Fibroblast of skin of abdomen (primary cell): ENCODE measurements around the gene CKB.
A peak's percentile ranks its signal among the peaks of the same experiment; 100 is the strongest.
"Not testable (repeated sequence)": the region's sequence is repeated elsewhere in the genome, so short reads cannot be mapped to it uniquely, and the experiment has no call there.

Experiments
- DNase-seq: peaks from one replicate; pipeline ENCODE4 v3.0.0-alpha.2; 2013

CKB gene

DNA sequence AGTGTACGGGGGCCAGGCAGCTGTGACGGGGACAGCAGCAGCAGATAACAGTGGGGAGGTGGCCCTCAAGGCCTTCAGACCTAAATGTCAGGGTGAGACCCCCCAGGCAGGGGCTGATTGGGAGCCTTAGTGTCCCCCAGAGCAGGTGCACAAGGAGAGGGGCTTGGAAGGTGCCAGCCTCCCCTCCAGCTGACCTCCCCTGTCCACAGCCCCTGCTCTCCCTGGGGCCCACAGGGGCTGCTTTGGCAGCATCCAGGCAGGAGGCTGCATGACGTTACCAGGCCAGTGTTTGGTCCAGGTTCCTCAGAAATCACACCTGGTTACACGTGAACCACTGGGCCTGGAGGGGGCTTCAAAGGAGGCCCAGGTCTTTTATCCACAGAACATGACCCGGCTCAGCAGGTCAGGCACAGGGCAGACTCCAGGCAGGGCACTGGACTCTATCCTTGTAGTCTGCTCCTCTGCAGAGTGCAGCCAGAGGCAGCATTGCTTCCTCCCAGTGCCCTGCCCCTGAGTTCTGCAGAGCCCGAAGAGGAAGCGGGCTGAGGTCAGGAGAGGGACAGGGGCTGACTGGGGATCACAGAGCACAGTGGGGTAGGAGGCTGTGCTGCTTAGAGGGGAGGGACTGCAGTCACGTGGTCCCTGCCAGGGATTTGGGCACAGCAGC, 3.8 kb upstream of the CKB start:
- no peak for DNase-seq

DNA sequence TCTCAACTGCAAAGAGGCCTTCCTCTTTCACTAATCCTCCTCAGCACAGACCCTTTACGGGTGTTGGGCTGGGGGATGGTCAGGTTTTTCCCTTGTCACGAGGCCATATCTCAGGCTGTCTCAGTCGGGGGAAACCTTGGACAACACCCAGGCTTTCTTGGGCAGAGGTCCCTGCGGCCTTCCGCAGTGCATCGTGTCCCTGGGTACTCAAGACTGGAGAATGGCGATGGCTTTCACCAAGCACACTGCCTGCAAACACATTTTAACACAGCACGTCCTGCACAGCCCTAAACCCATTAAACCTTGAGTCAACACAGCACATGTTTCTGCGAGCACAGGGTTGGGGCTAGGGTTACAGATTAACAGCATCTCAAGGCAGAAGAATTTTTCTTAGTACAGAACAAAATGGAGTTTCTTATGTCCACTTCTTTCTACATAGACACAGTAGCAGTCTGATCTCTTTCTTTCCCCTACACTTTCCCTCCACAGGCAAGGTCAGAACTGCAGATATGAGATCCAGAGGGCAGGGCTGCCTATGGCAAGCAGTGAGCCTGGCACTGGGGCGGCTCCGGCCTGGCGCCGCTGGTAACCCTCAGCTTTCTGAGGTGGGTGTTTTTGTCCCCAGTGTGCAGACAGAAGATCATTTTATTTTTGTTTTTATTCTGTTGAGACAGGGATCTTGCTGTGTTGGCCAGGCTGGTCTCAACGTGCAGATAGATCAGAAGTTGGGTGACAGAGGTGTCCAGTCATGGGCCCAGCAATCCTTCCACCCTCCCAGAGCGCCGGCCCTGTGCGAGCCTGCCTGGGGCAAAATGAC, 3.0 kb upstream of the CKB start:
- DNase-seq: not testable (repeated sequence)

DNA sequence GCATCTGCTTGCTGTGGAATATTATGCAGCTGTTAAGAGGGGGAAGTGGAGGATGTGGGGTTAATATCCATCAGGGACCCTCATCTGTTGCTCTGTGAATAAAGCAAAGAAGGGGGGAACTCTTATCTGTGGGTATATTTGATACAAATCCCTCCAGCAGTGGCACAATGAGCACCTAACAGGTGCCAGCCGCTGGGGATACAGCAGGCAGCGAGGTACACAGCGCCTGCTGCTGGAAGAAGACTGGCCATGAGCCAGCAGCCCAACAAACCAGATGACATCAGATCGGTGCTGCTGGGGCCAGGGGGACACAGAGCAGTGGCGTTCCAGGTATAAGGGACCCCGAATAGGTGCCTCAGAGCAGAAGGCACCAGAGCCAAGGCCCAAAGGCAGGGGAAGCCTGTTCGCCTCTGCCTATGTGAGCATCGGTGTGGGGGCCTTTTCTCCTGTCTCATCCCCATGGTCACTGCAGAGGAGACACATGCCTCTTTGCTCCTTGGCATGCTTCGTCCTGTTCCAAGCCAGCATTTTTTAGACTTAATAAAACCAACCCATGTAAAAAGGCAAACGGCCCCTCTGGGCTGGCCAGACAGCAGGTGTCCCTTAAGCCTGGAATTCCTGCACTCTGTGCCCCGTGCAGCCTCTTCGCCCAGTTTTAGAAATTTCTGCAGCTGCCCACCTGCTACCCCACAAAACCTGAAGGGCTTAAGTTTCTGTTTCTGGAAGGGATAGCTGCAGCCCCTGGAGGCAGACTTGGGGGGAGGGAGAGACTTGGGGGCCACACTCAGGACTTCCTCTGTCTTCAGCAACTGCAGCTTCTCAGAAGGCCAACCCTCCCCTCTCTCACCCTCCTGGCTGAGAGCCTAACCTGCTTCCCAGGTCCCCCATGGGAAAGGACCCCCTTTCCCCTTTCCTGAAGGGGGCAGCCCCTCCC, 1.6 kb upstream of the CKB start:
- DNase-seq: no peak

DNA sequence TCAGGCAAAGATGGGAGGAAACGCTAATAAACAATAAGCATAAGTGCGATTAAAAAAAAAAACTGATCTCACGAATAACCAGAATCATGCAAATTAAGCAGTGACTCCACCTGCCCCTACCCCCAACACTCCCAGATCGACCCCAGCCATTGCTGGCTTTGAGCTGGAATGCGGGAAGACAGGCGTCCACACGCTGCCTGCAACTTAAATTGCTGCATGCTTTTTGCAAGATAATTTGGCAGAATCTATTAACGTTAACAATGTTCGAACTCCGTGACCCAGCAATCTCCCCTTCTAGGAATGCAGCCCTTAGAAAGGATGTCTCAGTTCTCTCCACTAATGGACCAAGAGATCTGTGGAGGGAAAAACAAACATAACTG, 935 bp upstream of the CKB start:
- no peak for DNase-seq

DNA sequence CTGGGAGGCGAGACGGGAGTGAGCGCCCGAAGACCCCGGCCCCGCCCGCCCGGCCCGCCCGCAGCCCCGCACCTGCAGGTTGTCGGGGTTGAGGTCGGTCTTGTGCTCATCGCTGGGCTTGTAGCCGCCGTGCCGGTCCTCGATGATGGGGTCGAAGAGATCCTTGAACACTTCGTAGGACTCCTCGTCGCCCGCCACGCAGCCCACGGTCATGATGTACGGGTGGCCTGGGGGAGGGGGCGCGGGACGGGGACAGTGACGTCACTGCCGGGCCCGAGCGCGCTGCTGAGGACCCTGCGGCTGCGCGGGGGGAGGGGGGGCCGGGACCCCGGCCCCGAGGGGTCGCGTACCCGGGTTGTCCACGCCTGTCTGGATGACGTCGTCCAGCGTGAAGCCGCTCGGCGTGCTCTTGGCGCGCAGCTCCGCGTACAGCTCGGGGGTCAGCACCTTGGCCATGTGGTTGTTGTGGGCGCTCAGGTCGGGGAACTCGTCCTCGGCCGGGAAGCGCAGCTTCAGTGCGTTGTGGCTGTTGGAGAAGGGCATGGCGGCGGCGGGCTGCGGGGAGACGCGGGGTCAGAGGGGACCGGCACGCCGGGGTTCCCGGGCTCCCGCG, 573 bp downstream of the CKB start:
- DNase-seq: no peak

DNA sequence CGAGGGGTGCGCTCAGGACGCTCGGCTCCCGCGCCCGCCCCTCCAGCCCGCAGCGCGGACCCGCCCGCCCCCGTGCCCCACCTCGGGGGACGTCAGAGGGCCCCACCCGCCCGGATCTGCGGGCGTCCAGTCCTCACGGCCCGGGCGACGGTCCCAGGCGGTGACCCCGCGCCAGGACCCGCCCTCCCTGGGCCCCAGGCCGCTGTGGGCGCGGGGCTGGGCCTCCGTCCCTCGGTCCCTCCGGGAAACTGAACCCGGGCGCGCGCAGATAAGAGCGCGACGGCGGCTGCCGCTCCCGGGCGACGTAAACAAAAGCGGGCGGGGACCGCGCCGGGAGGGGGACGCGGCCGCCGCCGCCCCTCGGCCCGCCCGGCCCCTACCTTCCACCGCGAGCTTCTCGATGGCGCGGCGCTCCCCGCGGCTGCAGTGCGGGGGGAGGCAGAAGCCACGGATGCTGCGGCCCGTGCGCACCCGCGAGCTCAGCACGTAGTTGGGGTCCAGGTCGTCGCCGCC, 1.1 kb downstream of the CKB start:
- no peak for DNase-seq

DNA sequence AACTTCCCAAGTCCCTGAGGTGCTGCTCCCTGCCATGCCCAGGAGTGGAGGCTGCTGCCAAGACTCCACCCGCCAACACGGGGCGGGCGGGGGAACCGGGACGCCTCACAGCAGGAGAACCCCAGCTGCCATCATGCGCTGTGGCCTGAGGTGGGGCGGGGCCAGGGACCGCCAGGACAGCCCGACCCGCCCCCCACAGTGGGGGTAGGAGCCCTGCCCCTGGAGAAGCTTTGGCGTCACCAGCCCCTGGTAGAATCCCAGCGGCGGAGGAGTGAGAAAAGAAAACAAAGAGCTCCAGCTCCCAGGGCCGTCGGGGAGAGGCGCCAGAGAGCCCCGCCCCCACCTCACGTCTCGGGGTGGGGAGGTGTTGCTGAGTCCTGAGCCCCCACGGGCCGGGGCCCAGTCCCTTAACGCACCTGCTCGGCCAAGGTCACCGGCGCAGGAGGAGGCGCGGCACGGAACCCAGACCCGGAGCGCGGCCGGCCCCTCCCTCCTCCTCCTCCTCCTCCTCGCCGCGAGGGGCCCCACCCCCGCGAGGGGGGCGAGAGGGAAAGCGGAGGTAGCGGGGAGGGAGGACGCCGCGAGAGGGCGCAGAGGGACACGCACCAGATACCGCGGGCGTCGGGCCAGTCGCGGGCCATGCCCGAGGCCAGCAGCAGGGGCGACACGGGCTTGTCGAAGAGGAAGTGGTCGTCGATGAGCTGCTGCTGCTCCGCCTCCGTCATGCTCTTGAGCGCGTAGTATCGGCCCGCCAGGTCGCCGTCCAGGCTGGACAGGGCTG, 1.8 kb downstream of the CKB start:
- DNase-seq: peak; percentile 52

DNA sequence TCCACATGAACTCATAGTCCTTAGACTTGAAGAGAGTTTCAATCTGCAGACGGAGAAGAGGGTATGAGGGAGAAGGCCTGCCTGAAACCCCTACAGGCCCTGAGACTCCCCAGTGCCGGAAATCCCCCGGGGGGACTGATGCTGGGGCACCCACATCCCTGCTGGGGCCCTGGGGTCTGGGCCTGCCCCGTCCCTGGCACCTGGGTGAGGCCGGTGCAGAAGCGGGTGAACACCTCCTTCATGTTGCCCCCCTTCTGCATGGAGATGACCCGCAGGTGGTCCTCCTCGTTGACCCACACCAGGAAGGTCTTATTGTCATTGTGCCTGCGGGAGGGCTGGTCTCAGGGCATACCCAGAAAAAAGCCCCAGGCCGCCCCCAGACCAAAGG, 2.4 kb downstream of the CKB start:
- no peak for DNase-seq

DNA sequence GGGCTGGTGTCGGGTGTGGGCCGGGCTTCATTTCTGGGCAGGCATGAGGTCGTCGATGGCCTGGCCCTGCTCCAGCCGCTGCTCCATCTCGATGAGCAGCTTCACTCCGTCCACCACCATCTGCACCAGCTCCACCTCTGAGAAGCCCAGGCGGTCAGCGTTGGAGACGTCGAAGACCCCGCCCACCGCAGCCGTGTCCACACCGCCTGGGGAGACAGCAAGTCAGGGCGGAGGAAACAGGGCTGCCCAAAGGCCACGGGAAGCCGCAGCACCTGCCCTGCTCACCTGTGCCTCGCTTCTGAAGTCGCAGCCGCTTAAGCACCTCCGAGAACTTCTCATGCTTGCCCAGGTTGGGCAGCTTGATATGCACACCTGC, 2.8 kb downstream of the CKB start:
- DNase-seq: no peak

DNA sequence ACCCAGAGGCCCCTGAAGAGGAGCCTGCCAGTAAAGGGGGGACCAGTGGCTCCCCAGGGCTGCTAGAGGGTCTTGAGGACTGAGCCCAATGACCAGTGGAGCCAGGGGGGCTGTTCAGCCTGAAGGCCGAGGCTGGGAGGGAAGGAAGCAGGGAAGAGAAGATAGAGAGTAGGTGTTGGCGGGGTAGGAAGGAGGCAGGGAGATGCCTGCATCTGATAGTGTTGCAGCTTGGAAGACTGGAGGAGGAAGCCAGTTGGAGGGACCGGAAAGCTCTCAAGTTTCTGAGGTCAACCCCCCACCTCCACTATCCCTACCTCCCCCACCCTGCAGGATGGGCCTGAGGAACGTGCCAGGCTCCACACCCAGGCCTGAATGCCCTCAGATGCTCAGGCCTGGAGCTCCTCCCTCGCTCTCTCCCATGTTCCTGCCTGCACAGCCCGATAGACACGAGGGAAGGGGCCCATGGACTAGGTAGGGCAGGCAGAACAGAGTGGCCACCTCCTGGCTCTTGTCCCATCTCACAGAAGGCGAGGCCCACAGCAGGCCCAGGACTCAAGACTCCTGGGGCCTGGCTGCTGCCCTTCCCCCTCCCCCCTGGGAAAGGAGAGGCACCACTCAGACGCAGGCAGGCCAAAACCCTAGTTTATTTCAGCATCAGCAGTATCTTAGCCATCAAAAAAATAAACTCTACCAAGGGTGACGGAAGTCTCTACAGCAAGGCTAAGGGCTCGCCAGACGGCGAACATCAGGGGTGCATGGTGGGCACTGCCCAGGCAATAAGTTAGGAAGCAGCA, 3.4 kb downstream of the CKB start:
- no peak for DNase-seq

DNA sequence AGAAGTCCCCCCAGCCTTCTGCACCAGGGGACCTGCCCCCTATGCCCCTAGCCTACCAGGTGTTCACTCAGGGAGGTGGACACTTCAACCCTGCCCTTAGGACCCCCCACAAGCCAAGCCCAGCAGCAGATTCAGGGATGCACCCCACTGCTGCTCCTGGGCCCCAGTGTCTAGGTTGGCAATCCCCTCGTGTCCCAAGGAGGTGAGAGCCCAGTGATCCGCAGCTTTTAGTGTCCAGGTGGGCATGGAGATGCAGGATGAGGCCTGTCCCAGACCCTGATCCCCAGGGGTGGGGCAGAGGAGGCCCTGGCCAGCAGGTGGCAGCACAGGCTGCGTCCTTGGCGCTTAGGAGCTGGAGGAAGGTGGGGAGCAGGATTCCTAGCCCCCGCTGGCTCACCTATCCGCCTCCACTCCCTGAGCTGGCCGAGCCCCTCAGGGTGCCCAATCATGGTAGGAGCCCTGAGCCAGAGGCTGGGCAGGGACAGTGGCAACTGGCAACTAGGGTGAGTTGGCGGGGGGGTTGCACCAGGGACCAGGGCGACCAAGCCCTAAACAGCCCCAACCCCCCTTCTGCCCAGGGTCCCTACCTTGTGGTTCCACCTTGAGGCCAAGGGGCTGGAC, 4.1 kb downstream of the CKB start:
- DNase-seq: peak; percentile 34

DNA sequence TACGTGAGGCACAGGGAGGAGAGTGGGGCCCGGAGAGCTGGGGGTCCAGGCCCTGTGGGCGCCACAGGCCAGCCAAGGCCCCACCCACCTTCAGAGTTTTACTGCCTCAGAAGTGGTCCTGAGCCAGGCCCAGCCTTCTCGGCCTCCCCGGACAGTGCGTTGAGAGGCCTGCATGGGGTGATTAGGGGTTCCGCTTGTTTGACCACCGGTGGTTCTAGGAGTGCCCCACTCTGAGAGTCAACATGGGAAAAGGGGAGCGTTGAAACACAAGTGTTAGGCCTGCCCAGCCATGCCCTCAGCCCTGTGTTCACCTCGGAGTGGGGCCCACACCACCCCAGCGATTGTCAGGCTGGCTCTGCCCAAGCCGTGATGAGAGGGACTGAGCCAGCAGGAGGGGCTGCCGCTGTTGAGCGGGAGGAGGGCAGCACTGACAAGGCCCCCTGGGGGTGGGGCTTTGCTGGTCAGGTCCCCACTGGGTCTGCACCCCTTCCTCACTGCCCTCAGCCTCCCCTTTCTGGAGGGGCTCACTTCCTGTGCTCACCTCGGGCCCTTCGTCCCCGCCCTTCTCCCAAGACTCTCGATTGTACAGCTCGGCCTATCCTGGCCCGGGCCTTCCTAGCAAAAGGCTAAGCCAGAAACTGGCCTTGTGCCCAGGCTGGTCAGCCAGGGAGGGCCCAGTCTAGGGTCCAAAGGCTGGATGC, 4.8 kb downstream of the CKB start:
- no peak for DNase-seq

DNA sequence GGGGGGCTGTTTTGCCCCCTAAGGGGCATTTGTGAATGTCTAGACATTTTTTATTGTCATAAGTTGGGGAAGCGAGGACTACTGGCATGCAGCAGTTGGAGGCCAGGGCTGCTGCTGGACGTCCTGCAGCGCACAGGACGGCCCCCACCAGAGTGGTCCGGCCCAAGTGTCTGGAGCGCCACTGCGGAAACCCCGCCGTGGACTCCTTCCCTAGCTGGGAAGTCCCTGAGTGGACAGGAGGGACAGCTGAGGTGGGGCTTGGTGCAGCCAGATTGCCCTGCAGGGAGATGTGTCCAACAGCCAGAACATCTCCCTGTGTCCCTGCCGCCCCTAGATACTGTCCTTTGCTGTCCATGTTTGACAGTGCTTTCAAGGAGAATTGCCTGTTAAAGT, 5.5 kb downstream of the CKB start:
- no peak for DNase-seq

DNA sequence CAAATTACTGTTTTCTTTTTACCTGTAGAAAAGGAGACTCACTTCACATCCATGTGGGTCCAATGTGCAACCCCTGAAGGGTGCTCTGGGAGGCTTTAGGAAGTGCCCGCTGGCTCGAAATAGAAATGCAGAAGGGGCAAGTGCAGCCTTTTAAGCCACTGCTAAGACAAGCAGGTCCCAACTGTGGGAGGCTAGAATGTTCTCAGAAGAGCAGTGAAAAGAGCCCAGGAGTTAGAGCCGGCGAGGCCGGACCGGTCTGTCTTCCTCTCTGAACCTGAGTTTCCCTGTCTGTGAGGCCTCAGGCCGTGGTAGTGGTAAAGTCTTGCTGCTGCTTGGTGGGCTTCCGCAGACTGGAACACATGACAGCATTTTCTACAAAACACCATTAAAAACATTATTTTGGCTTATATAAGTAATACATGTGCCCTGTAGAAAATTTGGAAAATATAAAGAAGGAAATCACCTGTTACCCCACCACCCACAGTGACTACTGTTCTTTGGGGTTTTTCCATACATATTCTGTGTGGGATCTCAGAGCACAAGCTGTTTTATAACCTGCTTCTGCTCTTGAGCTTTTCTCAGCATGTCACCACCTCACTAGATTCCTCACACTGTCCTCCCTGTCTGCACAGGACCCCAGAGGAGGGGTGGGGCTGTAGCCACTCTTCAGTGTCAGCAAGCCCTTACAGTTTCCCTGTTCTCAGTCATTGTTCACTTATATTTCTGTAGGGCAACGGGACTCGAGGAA, 6.0 kb downstream of the CKB start:
- no peak for DNase-seq

DNA sequence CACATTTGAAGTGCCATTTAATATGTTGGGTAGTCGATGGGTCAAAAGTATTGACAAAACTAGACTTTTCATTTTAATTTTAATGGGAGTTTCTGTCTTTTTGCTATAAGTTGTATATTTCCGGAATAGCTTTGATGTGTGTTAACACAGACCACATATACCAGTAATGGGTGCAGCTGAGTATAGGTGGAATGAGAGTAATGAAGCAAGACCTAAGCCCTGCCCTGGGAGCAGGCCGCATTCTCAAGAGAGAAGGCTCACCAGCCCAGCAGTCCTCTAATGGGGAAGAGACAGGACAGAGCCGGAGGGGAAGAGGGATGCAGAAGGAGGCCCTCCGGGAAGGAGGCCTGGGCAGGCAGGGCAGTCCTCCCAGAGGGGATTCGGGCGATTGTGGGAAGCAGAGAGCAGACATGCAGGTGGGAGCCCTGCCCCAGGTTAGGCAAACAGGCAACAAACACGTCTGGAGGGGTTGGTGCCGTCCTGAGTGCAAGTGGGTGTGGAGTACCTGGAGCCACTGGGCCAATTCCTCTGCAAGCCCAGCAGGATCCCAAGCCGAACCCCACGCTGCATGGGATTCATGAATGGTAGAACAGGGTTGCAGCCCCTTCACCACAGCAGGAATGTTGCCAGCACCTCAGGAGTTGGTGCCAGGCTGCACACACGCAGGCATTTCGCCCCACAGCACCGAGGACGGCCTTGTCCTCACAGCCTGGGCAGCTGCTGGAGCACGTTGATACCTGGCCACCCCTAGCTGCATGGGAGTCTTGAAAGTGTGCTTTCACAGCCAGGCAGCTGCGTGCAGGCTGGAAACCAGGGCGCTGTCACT, 7.8 kb downstream of the CKB start:
- no peak for DNase-seq

DNA sequence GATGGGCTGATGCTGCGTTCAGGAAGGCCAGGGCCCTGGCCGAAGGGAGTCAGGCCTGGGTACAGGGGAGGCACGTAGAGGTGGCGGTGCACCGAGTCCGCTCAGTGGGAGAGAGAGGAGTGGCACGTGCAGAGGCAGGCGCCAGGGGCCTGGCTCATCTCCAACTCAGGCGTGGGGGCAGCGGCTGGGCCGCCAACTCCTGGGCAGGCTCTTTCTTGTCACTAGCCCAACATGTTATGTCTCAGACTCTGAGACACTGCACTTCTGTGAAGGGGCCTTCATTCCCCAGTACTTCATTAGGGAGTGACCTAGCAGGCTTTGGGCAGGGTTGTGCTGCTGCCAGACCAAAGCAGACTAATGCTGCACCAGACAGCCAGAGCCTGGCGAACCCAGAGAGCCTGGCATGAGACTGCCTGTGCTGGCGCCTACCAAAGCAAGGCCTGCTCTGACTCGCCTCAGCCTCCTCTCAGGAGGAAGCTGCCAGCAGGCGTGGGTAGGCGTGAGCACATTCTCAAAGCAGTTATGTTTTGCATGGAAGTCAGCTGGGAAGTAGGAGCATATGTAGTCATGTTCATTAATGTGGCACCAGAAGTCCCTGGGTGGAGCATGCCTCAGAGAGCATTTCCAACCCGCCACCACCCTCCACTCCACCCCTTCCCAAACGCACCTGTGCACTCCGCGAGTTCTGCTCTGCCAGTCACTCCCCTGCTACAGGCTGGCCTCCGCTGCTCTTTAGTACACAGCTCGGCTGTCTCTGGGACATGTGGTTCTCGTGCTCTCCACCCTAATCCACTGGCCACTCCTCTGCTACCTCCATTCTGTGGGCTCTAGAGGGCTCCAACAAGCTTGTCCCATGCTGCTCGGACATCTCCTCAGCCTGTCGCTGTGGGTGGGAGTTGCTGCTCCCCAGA, 9.7 kb downstream of the CKB start:
- no peak for DNase-seq

DNA sequence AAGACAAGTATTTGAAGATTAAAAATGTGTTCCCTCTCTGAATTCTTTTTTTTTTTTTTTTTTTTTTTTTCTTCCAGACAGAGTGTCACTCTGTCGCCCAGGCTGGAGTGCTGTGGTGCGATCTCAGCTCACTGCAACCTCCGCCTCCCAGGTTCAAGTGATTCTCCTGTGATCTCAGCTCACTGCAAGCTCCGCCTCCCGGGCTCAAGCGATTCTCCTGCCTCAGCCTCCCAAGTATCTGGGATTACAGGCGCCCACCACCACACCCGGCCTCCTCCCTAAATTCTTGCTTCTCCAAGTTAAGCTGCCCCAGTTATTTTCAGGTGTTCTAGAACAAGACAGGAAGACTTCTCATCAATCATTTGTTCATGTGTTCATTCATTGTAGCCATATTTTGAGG, 10.4 kb downstream of the CKB start:
- not testable (repeated sequence) for DNase-seq
